Activated naive CD8-positive, alpha-beta T cell treated with anti-CD3 and anti-CD28 coated beads, Interleukin-2, amount 10 ng/mL, durations not matched to agents 7 days and 5 days (primary cell): ENCODE measurements around the gene MECP2. TPM values are rescaled to one million over a fixed set of nuclear protein-coding genes. Genes with fewer than 3 reads are reported as not detected.
A peak's percentile ranks its signal among the peaks of the same experiment; 100 is the strongest.

Source experiments
- ATAC-seq: fragments of 150-1000 bp; cut with Tn5 transposase; one replicate; pipeline ENCODE4 v1.10.0; 2021; ENCODE audit warnings: low read depth, moderate library complexity
- POLR2A ChIA-PET: fragments of 350-600 bp; sonication (Branson Sonifier 250); formaldehyde crosslinking; loops from one replicate; lab custom pipeline; 2021; ENCODE audit warnings: antibody characterized with exemption; lab: Charles Lee
- DNase-seq: peaks from one replicate; pipeline ENCODE4 v3.0.0; 2021
- H3K27ac Mint-ChIP-seq: one replicate; pipeline ENCODE4 v1.8.0; 2022; ENCODE audit warnings: mild to moderate bottlenecking, mixed read lengths
- H3K27me3 Mint-ChIP-seq: one replicate; pipeline ENCODE4 v1.8.0; 2022; ENCODE audit warnings: mild to moderate bottlenecking, moderate library complexity, mixed read lengths
- H3K36me3 Mint-ChIP-seq: one replicate; pipeline ENCODE4 v1.8.0; 2021; ENCODE audit warnings: mild to moderate bottlenecking, mixed read lengths
- H3K4me1 Mint-ChIP-seq: one replicate; pipeline ENCODE4 v1.8.0; 2021; ENCODE audit warnings: mixed read lengths
- H3K4me3 Mint-ChIP-seq: one replicate; pipeline ENCODE4 v1.8.0; 2022; ENCODE audit warnings: mild to moderate bottlenecking, moderate library complexity, mixed read lengths
- H3K9me3 Mint-ChIP-seq: one replicate; pipeline ENCODE4 v1.8.0; 2021; ENCODE audit warnings: mixed read lengths
- total RNA-seq, 2 experiments: library from RNA; stranded (reverse); gene quantifications; one replicate each; pipeline ENCODE4 v1.2.3, GENCODE V29; 2021

The MECP2 gene
- total RNA-seq, 2 experiments from 2014 or later, result 81.9 to 82.8 TPM

- Mint-ChIP-seq H3K9me3 (no peaks in the 10 kb centered on the region), H3K4me3 (no peak overlapping the region), H3K27ac (no peak overlapping the region), H3K4me1 (peaks cover 6% of the 10 kb centered on the region), H3K27me3 (no peaks in the 10 kb centered on the region), H3K36me3 (no peaks in the 10 kb centered on the region)
- DNase-seq (no peak), ATAC-seq (no peak)
- POLR2A ChIA-PET, result no interaction called here
These were observed 28.0 kb upstream of the MECP2 start for GRCh38 chrX:154125391-154126040.

- Mint-ChIP-seq H3K4me3 (peak overlapping the region; percentile 44), H3K4me1 (peaks cover 6% of the 10 kb centered on the region), H3K9me3 (no peaks in the 10 kb centered on the region), H3K27ac (peak overlapping the region; percentile 70), H3K36me3 (no peaks in the 10 kb centered on the region), H3K27me3 (no peaks in the 10 kb centered on the region)
- POLR2A ChIA-PET, result interaction anchor here (1.3 kb wide), 1 partner anchor 26 kb away, joined by 5 read pairs; the partner anchor contains the start of gene MECP2
- peak; percentile 76 for ATAC-seq
- DNase-seq, result peak; percentile 44
These were observed 26.0 kb upstream of the MECP2 start for GRCh38 chrX:154123241-154124219.

GRCh38 chrX:154121961-154122360, 24.4 kb upstream of the MECP2 start:
- no peak overlapping the region for H3K4me3 Mint-ChIP-seq
- POLR2A ChIA-PET, result interaction anchor here (1.3 kb wide), 1 partner anchor 34 kb away, joined by 3 read pairs; no protein-coding TSS in a partner anchor
- H3K9me3 Mint-ChIP-seq, result no peaks in the 10 kb centered on the region
- H3K4me1 Mint-ChIP-seq, result peaks cover 6% of the 10 kb centered on the region
- H3K36me3 Mint-ChIP-seq, result no peaks in the 10 kb centered on the region
- no peak for DNase-seq
- H3K27ac Mint-ChIP-seq, result no peak overlapping the region
- no peaks in the 10 kb centered on the region for H3K27me3 Mint-ChIP-seq
- ATAC-seq, result no peak

GRCh38 chrX:154121207-154121606, 23.7 kb upstream of the MECP2 start:
- H3K9me3 Mint-ChIP-seq, result no peaks in the 10 kb centered on the region
- H3K27me3 Mint-ChIP-seq, result no peaks in the 10 kb centered on the region
- ATAC-seq, result no peak
- H3K36me3 Mint-ChIP-seq, result no peaks in the 10 kb centered on the region
- POLR2A ChIA-PET, result no interaction called here
- no peak for DNase-seq
- H3K4me1 Mint-ChIP-seq, result peaks cover 6% of the 10 kb centered on the region
- no peak overlapping the region for H3K27ac Mint-ChIP-seq
- H3K4me3 Mint-ChIP-seq, result no peak overlapping the region

GRCh38 chrX:154120567-154120966, 23.1 kb upstream of the MECP2 start:
- no peaks in the 10 kb centered on the region for H3K36me3 Mint-ChIP-seq
- POLR2A ChIA-PET, result no interaction called here
- H3K4me1 Mint-ChIP-seq, result peaks cover 6% of the 10 kb centered on the region
- ATAC-seq (no peak), DNase-seq (no peak)
- no peak overlapping the region for H3K4me3 Mint-ChIP-seq
- no peak overlapping the region for H3K27ac Mint-ChIP-seq
- no peaks in the 10 kb centered on the region for H3K27me3 Mint-ChIP-seq
- no peaks in the 10 kb centered on the region for H3K9me3 Mint-ChIP-seq

- H3K4me3 Mint-ChIP-seq, result no peak overlapping the region
- H3K4me1 Mint-ChIP-seq, result no peaks in the 10 kb centered on the region
- DNase-seq (no peak), ATAC-seq (no peak)
- no peaks in the 10 kb centered on the region for H3K9me3 Mint-ChIP-seq
- POLR2A ChIA-PET, result no interaction called here
- H3K27ac Mint-ChIP-seq, result no peak overlapping the region
- H3K36me3 Mint-ChIP-seq, result no peaks in the 10 kb centered on the region
- peaks cover 3% of the 10 kb centered on the region for H3K27me3 Mint-ChIP-seq
These were observed 20.0 kb upstream of the MECP2 start for GRCh38 chrX:154117566-154117965.

- POLR2A ChIA-PET, result no interaction called here
These were observed 19.1 kb upstream of the MECP2 start for GRCh38 chrX:154116426-154117211.

GRCh38 chrX:154115750-154116149, 18.2 kb upstream of the MECP2 start:
- POLR2A ChIA-PET, result no interaction called here
- ATAC-seq (no peak), DNase-seq (no peak)
- Mint-ChIP-seq H3K9me3 (no peaks in the 10 kb centered on the region), H3K27me3 (peaks cover 5% of the 10 kb centered on the region), H3K4me3 (no peak overlapping the region), H3K4me1 (no peaks in the 10 kb centered on the region), H3K27ac (peak overlapping the region; percentile 34), H3K36me3 (no peaks in the 10 kb centered on the region)

More at GRCh38 chrX:154116426-154117211, 19.1 kb upstream of the MECP2 start:
- H3K36me3 Mint-ChIP-seq, result no peaks in the 10 kb centered on the region
- H3K4me1 Mint-ChIP-seq, result no peaks in the 10 kb centered on the region
- DNase-seq (no peak), ATAC-seq (no peak)
- no peak overlapping the region for H3K27ac Mint-ChIP-seq
- no peak overlapping the region for H3K4me3 Mint-ChIP-seq
- peaks cover 5% of the 10 kb centered on the region for H3K27me3 Mint-ChIP-seq
- no peaks in the 10 kb centered on the region for H3K9me3 Mint-ChIP-seq

- ATAC-seq, result no peak
- no peaks in the 10 kb centered on the region for H3K36me3 Mint-ChIP-seq
- H3K27me3 Mint-ChIP-seq, result peaks cover 5% of the 10 kb centered on the region
- POLR2A ChIA-PET, result no interaction called here
- no peaks in the 10 kb centered on the region for H3K4me1 Mint-ChIP-seq
- no peak overlapping the region for H3K4me3 Mint-ChIP-seq
- no peak for DNase-seq
- no peak overlapping the region for H3K27ac Mint-ChIP-seq
- no peaks in the 10 kb centered on the region for H3K9me3 Mint-ChIP-seq
These were observed 17.6 kb upstream of the MECP2 start for GRCh38 chrX:154115071-154115470.

- DNase-seq (no peak), ATAC-seq (no peak)
- H3K27me3 Mint-ChIP-seq, result peaks cover 5% of the 10 kb centered on the region
- H3K27ac Mint-ChIP-seq, result no peak overlapping the region
- H3K36me3 Mint-ChIP-seq, result no peaks in the 10 kb centered on the region
- H3K4me1 Mint-ChIP-seq, result no peaks in the 10 kb centered on the region
- POLR2A ChIA-PET, result no interaction called here
- no peaks in the 10 kb centered on the region for H3K9me3 Mint-ChIP-seq
- H3K4me3 Mint-ChIP-seq, result no peak overlapping the region
These were observed 17.1 kb upstream of the MECP2 start for GRCh38 chrX:154114652-154115051.

GRCh38 chrX:154113729-154114128, 16.2 kb upstream of the MECP2 start:
- no peak for ATAC-seq
- POLR2A ChIA-PET, result no interaction called here

GRCh38 chrX:154098551-154098950, 1.0 kb upstream of the MECP2 start:
- peak overlapping the region; percentile 84 for H3K4me3 Mint-ChIP-seq
- DNase-seq, result no peak
- POLR2A ChIA-PET, result no interaction called here
- H3K36me3 Mint-ChIP-seq, result no peaks in the 10 kb centered on the region
- no peak for ATAC-seq
- H3K4me1 Mint-ChIP-seq, result peaks cover 29% of the 10 kb centered on the region
- peaks cover 9% of the 10 kb centered on the region for H3K27me3 Mint-ChIP-seq
- no peaks in the 10 kb centered on the region for H3K9me3 Mint-ChIP-seq
- H3K27ac Mint-ChIP-seq, result peak overlapping the region; percentile 83

More at GRCh38 chrX:154113729-154114128, 16.2 kb upstream of the MECP2 start:
- H3K27ac Mint-ChIP-seq, result no peak overlapping the region
- no peak for DNase-seq
- peaks cover 5% of the 10 kb centered on the region for H3K27me3 Mint-ChIP-seq
- no peaks in the 10 kb centered on the region for H3K36me3 Mint-ChIP-seq
- no peaks in the 10 kb centered on the region for H3K9me3 Mint-ChIP-seq
- no peaks in the 10 kb centered on the region for H3K4me1 Mint-ChIP-seq
- H3K4me3 Mint-ChIP-seq, result no peak overlapping the region
